AG04450 (cell line): ENCODE measurements around the gene TNS3. TPM values are rescaled to one million over a fixed set of nuclear protein-coding genes. Genes with fewer than 3 reads are reported as not detected.

Source experiments
- CTCF ChIA-PET: fragments of 300-600, 350-600 bp; formaldehyde crosslinking; extraction: SDS; loops from one replicate; lab custom pipeline; 2022; ENCODE audit warnings: antibody characterized with exemption, inconsistent platforms; lab: Charles Lee
- POLR2A ChIA-PET: fragments of 350-600 bp; formaldehyde crosslinking; extraction: SDS; loops from one replicate; lab custom pipeline; 2021; ENCODE audit warnings: antibody characterized with exemption, inconsistent platforms; lab: Yijun Ruan, JAX
- DNase-seq: peaks from one replicate; pipeline ENCODE4 v3.0.0-alpha.2; 2011; ENCODE audit warnings: low read depth, low spot score
- H3K27ac ChIP-seq: one replicate; pipeline ENCODE4 v1.5.1; 2012; ENCODE audit warnings: low read depth, low read length, control low read depth
- H3K27me3 ChIP-seq: one replicate; pipeline ENCODE4 v1.6.0; 2012; ENCODE audit warnings: low read length; ENCODE audit not compliant: control insufficient read depth, insufficient read depth
- H3K4me3 ChIP-seq: 2 replicates; pipeline ENCODE4 v1.5.1; 2011; ENCODE audit warnings: mild to moderate bottlenecking, low read depth, low read length, control low read depth
- H3K9me3 ChIP-seq: 2 replicates; pipeline ENCODE4 v1.5.1; 2012; ENCODE audit warnings: low read length; ENCODE audit not compliant: control insufficient read depth, insufficient read depth
- CTCF ChIP-seq: IDR thresholded peaks from 2 replicates; pipeline ENCODE4 v1.5.1; 2011; ENCODE audit warnings: low read depth, low read length, control low read depth, inconsistent platforms
- polyA plus RNA-seq: library from polyadenylated mRNA; depleted of rRNA; stranded (reverse); fragments of >200 nt; gene quantifications from 2 replicates; pipeline ENCODE4 v1.2.3, GENCODE V29; 2011

TNS3 gene
- polyA plus RNA-seq, 1 experiment = 131 TPM

GRCh38 chr7:47574482-47575329, 7.2 kb downstream of the TNS3 start:
- no peak for TF ChIP-seq CTCF
- POLR2A ChIA-PET = interaction anchor here (0.6 to 1.1 kb wide), 8 partner anchors 35 to 263 kb away, joined by 3 to 4 read pairs (median 3); no protein-coding TSS in a partner anchor
- H3K4me3 ChIP-seq = no peak overlapping the region; the same call in 1 of the 2 replicates
- no peaks in the 10 kb centered on the region for H3K27me3 ChIP-seq
- no peak for DNase-seq
- H3K27ac ChIP-seq = peak overlapping the region; percentile 40
- CTCF ChIA-PET = interaction anchor here (0.7 to 1.8 kb wide), 3 partner anchors 244 to 308 kb away, joined by 3 to 9 read pairs (median 3); no protein-coding TSS in a partner anchor
- peaks cover 3% of the 10 kb centered on the region; the same call in 1 of the 2 replicates for H3K9me3 ChIP-seq

- H3K27ac ChIP-seq = peak overlapping the region; percentile 75
- ChIA-PET POLR2A (interaction anchor here (0.6 to 0.7 kb wide), 7 partner anchors 53 to 264 kb away, joined by 3 to 8 read pairs (median 3); no protein-coding TSS in a partner anchor), CTCF (interaction anchor here (0.7 kb wide), 1 partner anchor 245 kb away, joined by 3 read pairs; no protein-coding TSS in a partner anchor)
- no peak for DNase-seq
- no peak for TF ChIP-seq CTCF
- no peaks in the 10 kb centered on the region for H3K27me3 ChIP-seq
- H3K4me3 ChIP-seq = 0 out of 2 replicates have a peak overlapping the region, but pooled peaks have one; percentile 4
- H3K9me3 ChIP-seq = peaks cover 3% of the 10 kb centered on the region; the same call in 1 of the 2 replicates
These were observed 8.0 kb downstream of the TNS3 start for GRCh38 chr7:47573758-47574481.

- ChIA-PET POLR2A (interaction anchor here (0.6 kb wide), 1 partner anchor 8 kb away, joined by 3 read pairs; no protein-coding TSS in a partner anchor), CTCF (interaction anchor here (0.6 kb wide), 1 partner anchor 307 kb away, joined by 3 read pairs; no protein-coding TSS in a partner anchor)
- H3K27ac ChIP-seq = peak overlapping the region; percentile 75
- H3K4me3 ChIP-seq = no peak overlapping the region
- H3K9me3 ChIP-seq = no peaks in the 10 kb centered on the region; the same call in 1 of the 2 replicates
- no peaks in the 10 kb centered on the region for H3K27me3 ChIP-seq
- TF ChIP-seq CTCF = no peak
- DNase-seq = no peak
These were observed 8.8 kb downstream of the TNS3 start for GRCh38 chr7:47572939-47573757.

- Histone ChIP-seq H3K9me3 (no peaks in the 10 kb centered on the region; the same call in 1 of the 2 replicates), H3K27me3 (no peaks in the 10 kb centered on the region), H3K4me3 (peak overlapping the region; percentile 20), H3K27ac (peak overlapping the region; percentile 88)
- TF ChIP-seq CTCF = no peak
- DNase-seq = no peak
- ChIA-PET CTCF (interaction anchor here (0.6 kb wide), 1 partner anchor 306 kb away, joined by 3 read pairs; no protein-coding TSS in a partner anchor), POLR2A (interaction anchor here (0.5 to 2.2 kb wide), 6 partner anchors 20 to 119 kb away, joined by 3 to 8 read pairs (median 3); no protein-coding TSS in a partner anchor)
These were observed 9.8 kb downstream of the TNS3 start for GRCh38 chr7:47572094-47572445.
